GM12878 (cell line): Measurements from ENCODE around the gene PKP4. TPM values are rescaled to one million over a fixed set of nuclear protein-coding genes. Genes with fewer than 3 reads are reported as not detected.

Source experiments
- ATAC-seq: fragments of 200-7000 bp; cut with Tn5 transposase; 3 replicates; pipeline ENCODE4 v1.9.1; 2020; ENCODE audit warnings: mild to moderate bottlenecking, moderate library complexity
- BruUV-seq: library from RNA; stranded (reverse); fragments of 400-500 nt; replicated peaks from 2 replicates; lab custom pipeline; 2021; lab: Mats Ljungman, UMichigan
- CTCF ChIA-PET: fragments of 300-600 bp; sonication (Branson Sonifier 250); formaldehyde crosslinking; extraction: SDS; loops from one replicate; lab custom pipeline; 2021; ENCODE audit warnings: inconsistent platforms; lab: Yijun Ruan, JAX
- POLR2A ChIA-PET: fragments of 350-600 bp; formaldehyde crosslinking; extraction: SDS; loops from one replicate; lab custom pipeline; 2021; ENCODE audit warnings: inconsistent platforms; lab: Charles Lee
- RAD21 ChIA-PET: fragments of 300-600 bp; sonication (Branson Sonifier 250); formaldehyde crosslinking; loops from one replicate; lab custom pipeline; 2023; ENCODE audit warnings: antibody characterized with exemption; ENCODE audit not compliant: unreplicated experiment; lab: Charles Lee
- SMC1A ChIA-PET: fragments of 300-600 bp; sonication (Branson Sonifier 250); formaldehyde crosslinking; loops from one replicate; lab custom pipeline; 2023; ENCODE audit not compliant: unreplicated experiment, uncharacterized antibody; lab: Charles Lee
- DNase-seq: peaks from one replicate; pipeline ENCODE4 v3.0.0-alpha.2; 2011; ENCODE audit warnings: low read depth, low spot score
- FAIRE-seq: peaks from 3 replicates; lab custom pipeline; 2011; peaks lifted over from hg19 to GRCh38; lab: Jason Lieb, UNC
- H2AFZ ChIP-seq: 2 replicates; pipeline ENCODE4 v1.6.0; 2011; ENCODE audit warnings: low read depth, low read length, control low read depth; ENCODE audit not compliant: control insufficient read depth
- H3K27ac ChIP-seq: 2 replicates; pipeline ENCODE4 v1.5.1; 2011; ENCODE audit warnings: control low read depth; ENCODE audit not compliant: control insufficient read depth, insufficient read depth
- H3K27me3 ChIP-seq, 2 experiments: replicated peaks in 1 of 2; 2 replicates each; pipeline versions ENCODE4 v1.6.0 to v1.6.1; 2011; ENCODE audit warnings: low read length in 1 of 2; ENCODE audit not compliant: control insufficient read depth in 2 of 2, insufficient read depth in 2 of 2
- H3K36me3 ChIP-seq, 2 experiments: 2 replicates each; pipeline ENCODE4 v1.5.1; 2011; ENCODE audit warnings: low read length in 1 of 2; ENCODE audit not compliant: control insufficient read depth in 2 of 2, insufficient read depth in 2 of 2
- H3K4me1 ChIP-seq: 2 replicates; pipeline ENCODE4 v1.6.1; 2011; ENCODE audit warnings: mild to moderate bottlenecking, low read length, moderate library complexity, mixed read lengths; ENCODE audit not compliant: control insufficient read depth, insufficient read depth
- H3K4me2 ChIP-seq: 2 replicates; pipeline ENCODE4 v1.6.0; 2011; ENCODE audit warnings: control low read depth; ENCODE audit not compliant: control insufficient read depth, insufficient read depth
- H3K4me3 ChIP-seq: fragments of 200-600 bp; sonication (generic); 2 replicates; pipeline ENCODE4 v1.5.1; 2016
- H3K79me2 ChIP-seq: 2 replicates; pipeline ENCODE4 v1.6.0; 2011; ENCODE audit warnings: low read length; ENCODE audit not compliant: control insufficient read depth, insufficient read depth
- H3K9ac ChIP-seq: 2 replicates; pipeline ENCODE4 v1.8.0; 2011; ENCODE audit warnings: low read length, control low read depth, mixed read lengths; ENCODE audit not compliant: control insufficient read depth, insufficient read depth
- H3K9me3 ChIP-seq: replicated peaks from 3 replicates; pipeline ENCODE4 v1.5.1; 2011; ENCODE audit warnings: mild to moderate bottlenecking, low read length; ENCODE audit not compliant: control insufficient read depth, insufficient read depth
- H4K20me1 ChIP-seq: 2 replicates; pipeline ENCODE4 v1.6.0; 2011; ENCODE audit not compliant: control insufficient read depth, insufficient read depth
- CHD1 ChIP-seq: IDR thresholded peaks from 2 replicates; pipeline ENCODE4 v1.6.1; 2012; ENCODE audit warnings: low read depth, low read length, improper control_type of control experiment
- FOS ChIP-seq: IDR thresholded peaks from 3 replicates; pipeline ENCODE4 v1.6.1; 2011; ENCODE audit warnings: borderline replicate concordance; ENCODE audit not compliant: insufficient read length; ENCODE audit errors: extremely low read depth
- KDM1A ChIP-seq: fragments of 200-600 bp; sonication (generic); IDR thresholded peaks from 2 replicates; pipeline ENCODE4 v1.6.1; 2016; ENCODE audit warnings: borderline replicate concordance
- RUNX3 ChIP-seq: IDR thresholded peaks from 2 replicates; pipeline ENCODE4 v1.6.1; 2012; ENCODE audit warnings: low read length, inconsistent platforms
- SMAD1 ChIP-seq: fragments of 450-650 bp; IDR thresholded peaks from 2 replicates; pipeline ENCODE4 v1.6.1; 2018; ENCODE audit warnings: mild to moderate bottlenecking, low read depth; ENCODE audit not compliant: partially characterized antibody
- SMARCA5 ChIP-seq: fragments of 450-650 bp; IDR thresholded peaks from 2 replicates; pipeline ENCODE4 v1.6.1; 2017; ENCODE audit warnings: mild to moderate bottlenecking
- STAT1 ChIP-seq: fragments of 450-650 bp; conservative IDR thresholded peaks from 2 replicates; pipeline ENCODE4 v1.6.1; 2014; ENCODE audit warnings: antibody characterized with exemption, mild to moderate bottlenecking
- TBL1XR1 ChIP-seq: IDR thresholded peaks from 2 replicates; pipeline ENCODE4 v1.6.1; 2012; ENCODE audit warnings: low read depth, low read length, improper control_type of control experiment
- TCF7 ChIP-seq: IDR thresholded peaks from 2 replicates; pipeline ENCODE4 v1.6.1; 2014; ENCODE audit warnings: antibody characterized with exemption, borderline replicate concordance
- YBX1 ChIP-seq: fragments of 450-650 bp; IDR thresholded peaks from 2 replicates; pipeline ENCODE4 v1.6.1; 2016; ENCODE audit warnings: antibody characterized with exemption
- WGBS: methylation state at CpG from one replicate; pipeline ENCODE4 v1.1.6; 2016; ENCODE audit warnings: low lambda C conversion rate; ENCODE audit not compliant: insufficient replicate concordance, insufficient coverage; ENCODE audit errors: missing lambda C conversion rate; 5-methylcytosine and 5-hydroxymethylcytosine counted together
- in situ Hi-C: fragments of 300-500 bp; cut with MboI; formaldehyde crosslinking; loops from 9 replicates; pipeline ENCODE4 v1.14.3; 2018; ENCODE audit warnings: mixed read lengths
- intact Hi-C: fragments of 100-400 bp; cut with micrococcal nuclease; formaldehyde crosslinking; loops from one replicate; pipeline ENCODE4 v1.14.2; 2022; ENCODE audit not compliant: unreplicated experiment
- polyA plus RNA-seq, 11 experiments: library from polyadenylated mRNA; depleted of rRNA in 4 of 11; unstranded in 6 of 11; stranded (reverse) in 5 of 11; fragments of >200 nt; fragmentation: Nextera tagmentation in 4 of 11; fragmentation: Illumina TruSeq in 1 of 11; extraction: Ambion mirVana in 4 of 11; extraction: Trizol in 1 of 11; gene quantifications; 1 replicate in 1 of 11; 2 replicates in 10 of 11; pipeline versions ENCODE4 v1.2.1 to v1.2.3, GENCODE V29; 2011 to 2016; ENCODE audit warnings: inconsistent platforms in 2 of 11, missing spikeins in 2 of 11, low read depth in 1 of 11
- total RNA-seq, 4 experiments: library from RNA; depleted of rRNA in 3 of 4; stranded (reverse); fragments of >200 nt in 3 of 4; fragmentation: Illumina TruSeq in 1 of 4; extraction: Trizol in 1 of 4; gene quantifications; 2 replicates each; pipeline versions ENCODE4 v1.2.1 to v1.2.3, GENCODE V29; 2013 to 2021
- TF ChIP-seq, protein P1 (sequence below): fragments of 450-650 bp; IDR thresholded peaks from 2 replicates; pipeline ENCODE4 v1.6.1; 2018; ENCODE audit warnings: mild to moderate bottlenecking, low read depth, moderate library complexity; ENCODE audit not compliant: partially characterized antibody

Gene PKP4
- total and polyA plus RNA-seq, 10 of the 15 experiments (the other 5 are each of a cell fraction or from before 2014, with no cell fraction given) = 4.8 to 35.8 (median 17.7) TPM

DNA sequence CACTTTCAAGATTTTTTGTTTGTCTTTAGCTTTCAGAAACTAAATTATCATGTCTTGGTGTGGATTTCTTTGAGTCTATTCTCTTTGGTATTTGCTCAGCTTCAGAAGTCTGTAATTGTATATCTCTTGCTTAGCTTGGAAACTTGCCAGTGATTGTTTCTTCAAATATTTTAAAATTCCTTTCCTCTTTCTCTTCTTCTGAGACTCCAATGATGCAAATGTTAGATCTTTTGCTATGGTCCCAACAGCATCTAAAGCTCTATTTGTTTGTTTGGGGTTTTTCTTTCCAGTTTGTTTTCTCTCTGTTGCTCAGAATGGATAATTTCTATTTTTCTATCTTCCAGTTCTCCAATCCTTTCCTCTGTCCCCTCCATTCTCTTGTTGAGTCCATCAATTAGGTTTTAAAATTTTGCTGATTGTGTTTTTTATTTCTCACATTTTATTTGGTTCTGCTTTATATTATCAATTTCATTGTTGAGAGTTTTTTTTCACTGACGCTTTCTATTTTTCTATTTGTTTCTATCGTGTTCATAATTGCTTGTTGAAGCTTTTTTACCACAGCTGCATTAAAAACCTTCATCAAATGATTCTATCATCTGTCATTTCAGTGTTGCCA, 256.9 kb downstream of the PKP4 start:
- ChIA-PET RAD21 (no interaction called here), SMC1A (no interaction called here), POLR2A (no interaction called here), CTCF (interaction anchor here (0.7 to 1.3 kb wide), 3 partner anchors 9 to 172 kb away, joined by 3 to 4 read pairs (median 3); no protein-coding TSS in a partner anchor)
- no peaks in the 10 kb centered on the region; the same call in 2 of the 3 replicates for H3K9me3 ChIP-seq
- 25% methylated on average over 2 of the region's 2 CpGs for WGBS
- H3K79me2 ChIP-seq = no peaks in the 10 kb centered on the region
- no TSS peak for BruUV-seq
- no peak overlapping the region for H2AFZ ChIP-seq
- H3K27ac ChIP-seq = no peak overlapping the region
- no peaks in the 10 kb centered on the region for H4K20me1 ChIP-seq
- no peak overlapping the region for H3K4me3 ChIP-seq
- no peaks in the 10 kb centered on the region for H3K27me3 ChIP-seq
- no peaks in the 10 kb centered on the region for H3K4me1 ChIP-seq
- ATAC-seq = no peak
- in situ Hi-C loops (no loop called here), intact Hi-C loops (no loop called here)
- no peak overlapping the region for H3K9ac ChIP-seq
- no peak for DNase-seq
- no peak overlapping the region for H3K4me2 ChIP-seq
- TF ChIP-seq SMARCA5 (no peak), TCF7 (no peak), SMAD1 (no peak), TBL1XR1 (no peak), YBX1 (no peak), FOS (no peak), STAT1 (no peak), KDM1A (no peak), RUNX3 (no peak), CHD1 (no peak)
- TF ChIP-seq, protein P1, sequence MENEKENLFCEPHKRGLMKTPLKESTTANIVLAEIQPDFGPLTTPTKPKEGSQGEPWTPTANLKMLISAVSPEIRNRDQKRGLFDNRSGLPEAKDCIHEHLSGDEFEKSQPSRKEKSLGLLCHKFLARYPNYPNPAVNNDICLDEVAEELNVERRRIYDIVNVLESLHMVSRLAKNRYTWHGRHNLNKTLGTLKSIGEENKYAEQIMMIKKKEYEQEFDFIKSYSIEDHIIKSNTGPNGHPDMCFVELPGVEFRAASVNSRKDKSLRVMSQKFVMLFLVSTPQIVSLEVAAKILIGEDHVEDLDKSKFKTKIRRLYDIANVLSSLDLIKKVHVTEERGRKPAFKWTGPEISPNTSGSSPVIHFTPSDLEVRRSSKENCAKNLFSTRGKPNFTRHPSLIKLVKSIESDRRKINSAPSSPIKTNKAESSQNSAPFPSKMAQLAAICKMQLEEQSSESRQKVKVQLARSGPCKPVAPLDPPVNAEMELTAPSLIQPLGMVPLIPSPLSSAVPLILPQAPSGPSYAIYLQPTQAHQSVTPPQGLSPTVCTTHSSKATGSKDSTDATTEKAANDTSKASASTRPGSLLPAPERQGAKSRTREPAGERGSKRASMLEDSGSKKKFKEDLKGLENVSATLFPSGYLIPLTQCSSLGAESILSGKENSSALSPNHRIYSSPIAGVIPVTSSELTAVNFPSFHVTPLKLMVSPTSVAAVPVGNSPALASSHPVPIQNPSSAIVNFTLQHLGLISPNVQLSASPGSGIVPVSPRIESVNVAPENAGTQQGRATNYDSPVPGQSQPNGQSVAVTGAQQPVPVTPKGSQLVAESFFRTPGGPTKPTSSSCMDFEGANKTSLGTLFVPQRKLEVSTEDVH = no peak
- FAIRE-seq = no peak
- no peaks in the 10 kb centered on the region for H3K36me3 ChIP-seq
